ENCODE measurements around the gene ARL4A. TPM values are rescaled to one million over a fixed set of nuclear protein-coding genes. Genes with fewer than 3 reads are reported as not detected.

The ARL4A gene
- total RNA-seq, 4 donors from 2014 or later = 94.9 to 253 (median 143) TPM

GRCh38 chr7:12721286-12721830 is 33.9 kb downstream of the ARL4A start:
- no peak overlapping the region for H3K4me3 ChIP-seq (ENCODE audit: low read depth, poor library complexity, severe bottlenecking)
- TF ChIP-seq POLR2A (IDR thresholded peaks at IDR 0.05) = no peak
- TF ChIP-seq CTCF (IDR thresholded peaks at IDR 0.05) = no peak
- no peak for DNase-seq (ENCODE audit: low spot score in 2 of 2)
- WGBS, 2 donors = 94 to 96% methylated on average over 6 of the region's 6 CpGs
- intact Hi-C loops (cut with DNase I; ENCODE audit: low total_unique reads) = no loop called here

- TF ChIP-seq POLR2A (IDR thresholded peaks at IDR 0.05) (no peak), CTCF (IDR thresholded peaks at IDR 0.05) (no peak)
- WGBS, 2 donors = 59 to 62% methylated on average over 2 of the region's 2 CpGs
- H3K4me3 ChIP-seq (ENCODE audit: low read depth, poor library complexity, severe bottlenecking) = no peak overlapping the region
- no peak for DNase-seq (ENCODE audit: low spot score in 2 of 2)
- intact Hi-C loops (cut with DNase I; ENCODE audit: low total_unique reads) = no loop called here
Measured at GRCh38 chr7:12722136-12722535, 34.7 kb downstream of the ARL4A start.

GRCh38 chr7:12722636-12723605 is 35.5 kb downstream of the ARL4A start:
- WGBS, 2 donors = 60 to 71% methylated on average over 4 of the region's 4 CpGs
- no peak overlapping the region for H3K4me3 ChIP-seq (ENCODE audit: low read depth, poor library complexity, severe bottlenecking)
- DNase-seq (ENCODE audit: low spot score in 2 of 2) = no peak
- intact Hi-C loops (cut with DNase I; ENCODE audit: low total_unique reads) = no loop called here
- TF ChIP-seq POLR2A (IDR thresholded peaks at IDR 0.05) (no peak), CTCF (IDR thresholded peaks at IDR 0.05) (no peak)

GRCh38 chr7:12725575-12726316 is 38.3 kb downstream of the ARL4A start:
- H3K4me3 ChIP-seq (ENCODE audit: low read depth, poor library complexity, severe bottlenecking) = no peak overlapping the region
- WGBS, 2 donors = 54 to 65% methylated on average over 4 of the region's 4 CpGs
- DNase-seq (ENCODE audit: low spot score in 2 of 2) = no peak
- intact Hi-C loops (cut with DNase I; ENCODE audit: low total_unique reads) = no loop called here
- TF ChIP-seq POLR2A (IDR thresholded peaks at IDR 0.05) (no peak), CTCF (IDR thresholded peaks at IDR 0.05) (no peak)

GRCh38 chr7:12726908-12727307 is 39.5 kb downstream of the ARL4A start:
- no peak for DNase-seq (ENCODE audit: low spot score in 2 of 2)
- intact Hi-C loops (cut with DNase I; ENCODE audit: low total_unique reads) = no loop called here
- TF ChIP-seq CTCF (IDR thresholded peaks at IDR 0.05) (no peak), POLR2A (IDR thresholded peaks at IDR 0.05) (no peak)

More at GRCh38 chr7:12726908-12727307, 39.5 kb downstream of the ARL4A start:
- H3K4me3 ChIP-seq (ENCODE audit: low read depth, poor library complexity, severe bottlenecking) = no peak overlapping the region
- WGBS, 2 donors = 94 to 100% methylated on average over 2 of the region's 2 CpGs
